Suprapubic skin (tissue), 4 donors: ENCODE results near the gene SLC25A27.

ENCODE experiments used
- CTCF ChIP-seq, 2 donors: fragments of 200-600 bp in 1 of 2; fragments of 450-650 bp in 1 of 2; sonication (generic) in 1 of 2; IDR thresholded peaks; one replicate each; pipeline ENCODE4 v1.5.1; 2016 to 2019; ENCODE audit warnings: antibody characterized with exemption in 2 of 2, mild to moderate bottlenecking in 1 of 2, moderate library complexity in 1 of 2
- EP300 ChIP-seq: sonication (generic); formaldehyde crosslinking; IDR thresholded peaks from one replicate; pipeline ENCODE4 v1.6.1; 2017; ENCODE audit warnings: antibody characterized with exemption
- POLR2A ChIP-seq, 2 donors: fragments of 450-650 bp; IDR thresholded peaks; one replicate each; pipeline ENCODE4 v1.6.1; 2017; ENCODE audit warnings: antibody characterized with exemption in 2 of 2, mild to moderate bottlenecking in 2 of 2, moderate library complexity in 2 of 2
- POLR2AphosphoS5 ChIP-seq, 3 donors: sonication (generic); formaldehyde crosslinking; IDR thresholded peaks; one replicate each; pipeline ENCODE4 v1.6.1; 2017; ENCODE audit warnings: antibody characterized with exemption in 3 of 3

GRCh38 chr6:46690141-46690755 lies 37.5 kb downstream of the SLC25A27 start:
- no peak for TF ChIP-seq CTCF (IDR thresholded peaks at IDR 0.05)
- no peak for TF ChIP-seq POLR2A (IDR thresholded peaks at IDR 0.05)
- TF ChIP-seq POLR2AphosphoS5 (IDR thresholded peaks at IDR 0.05) = no peak
- no peak for TF ChIP-seq EP300
